Daoy (cell line): ENCODE data around the gene ADGRB3. TPM values are rescaled to one million over a fixed set of nuclear protein-coding genes. Genes with fewer than 3 reads are reported as not detected.
"Not testable (repeated sequence)": the region's sequence is repeated elsewhere in the genome, so short reads cannot be mapped to it uniquely, and the experiment has no call there.

Experiments
- DNase-seq: peaks from one replicate; pipeline ENCODE4 v3.0.0-alpha.2; 2015; ENCODE audit warnings: low read depth
- total RNA-seq: library from RNA; depleted of rRNA; stranded (reverse); fragments of >200 nt; shearing (Covaris generic); gene quantifications from 2 replicates; pipeline ENCODE4 v1.2.3, GENCODE V29; 2014

The ADGRB3 gene
- total RNA-seq, 1 experiment from 2014 or later: under 0.01 TPM

- DNase-seq: no peak
Measured at GRCh38 chr6:69422475-69422874, 787.4 kb downstream of the ADGRB3 start.

GRCh38 chr6:69423785-69424184 is 788.7 kb downstream of the ADGRB3 start:
- no peak for DNase-seq

- DNase-seq: no peak
Measured at GRCh38 chr6:69424581-69424980, 789.5 kb downstream of the ADGRB3 start.

- DNase-seq: no peak
Measured at GRCh38 chr6:69427882-69428281, 792.8 kb downstream of the ADGRB3 start.

- DNase-seq: not testable (repeated sequence)
Measured at GRCh38 chr6:69432168-69432567, 797.1 kb downstream of the ADGRB3 start.

- not testable (repeated sequence) for DNase-seq
Measured at GRCh38 chr6:69433116-69433515, 798.0 kb downstream of the ADGRB3 start.

DNA sequence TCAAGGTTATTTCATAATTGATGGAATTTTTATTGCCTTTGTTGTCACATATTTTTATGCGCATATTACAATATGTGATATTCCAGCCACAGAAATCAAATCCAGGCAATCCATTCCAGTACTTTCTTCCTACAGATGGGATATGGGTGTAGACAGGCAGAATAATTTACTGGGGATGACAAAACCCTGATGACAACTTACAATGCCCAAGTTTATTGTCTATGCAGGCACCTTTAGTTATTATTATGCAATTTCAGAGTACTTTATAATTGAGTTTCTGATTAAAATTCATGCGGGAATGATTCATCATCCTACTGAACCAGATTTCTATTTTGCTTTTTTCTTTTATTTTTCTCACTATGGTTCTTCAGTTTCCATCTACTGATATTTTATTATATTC is 803.0 kb downstream of the ADGRB3 start:
- no peak for DNase-seq
